HL-60 (cell line): ENCODE data around the gene SLC15A5.

Experiments
- GABPA ChIP-seq: IDR thresholded peaks from 2 replicates; pipeline ENCODE4 v1.6.1; 2012; ENCODE audit warnings: low read depth
- TF ChIP-seq, protein P1 (sequence below): IDR thresholded peaks from one replicate; pipeline ENCODE4 v1.5.1; 2011; ENCODE audit warnings: low read length, control low read depth, inconsistent platforms; ENCODE audit not compliant: insufficient read depth
- TF ChIP-seq, protein P2 (sequence below): IDR thresholded peaks from 2 replicates; pipeline ENCODE4 v1.6.1; 2012; ENCODE audit warnings: low read depth; ENCODE audit not compliant: insufficient replicate concordance

DNA sequence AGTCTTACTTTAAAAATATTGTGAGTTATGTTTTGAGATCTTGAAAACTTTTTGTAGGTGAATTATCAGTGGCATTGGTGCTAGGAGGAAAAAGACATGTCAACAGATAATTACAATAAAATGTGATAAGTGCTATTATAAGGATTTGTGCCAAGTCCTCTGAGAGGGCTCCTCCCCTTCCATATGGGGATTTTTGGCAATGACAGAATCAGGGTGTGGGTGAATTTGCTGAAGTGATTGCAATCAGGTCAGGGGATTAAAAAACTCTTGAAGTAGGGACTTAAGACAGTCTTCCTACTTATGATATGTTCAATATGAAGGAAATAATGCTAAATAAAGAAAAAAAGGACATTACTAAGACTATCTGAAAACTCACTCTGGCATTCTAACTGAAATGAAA, 122.5 kb downstream of the SLC15A5 start:
- TF ChIP-seq, protein P1, sequence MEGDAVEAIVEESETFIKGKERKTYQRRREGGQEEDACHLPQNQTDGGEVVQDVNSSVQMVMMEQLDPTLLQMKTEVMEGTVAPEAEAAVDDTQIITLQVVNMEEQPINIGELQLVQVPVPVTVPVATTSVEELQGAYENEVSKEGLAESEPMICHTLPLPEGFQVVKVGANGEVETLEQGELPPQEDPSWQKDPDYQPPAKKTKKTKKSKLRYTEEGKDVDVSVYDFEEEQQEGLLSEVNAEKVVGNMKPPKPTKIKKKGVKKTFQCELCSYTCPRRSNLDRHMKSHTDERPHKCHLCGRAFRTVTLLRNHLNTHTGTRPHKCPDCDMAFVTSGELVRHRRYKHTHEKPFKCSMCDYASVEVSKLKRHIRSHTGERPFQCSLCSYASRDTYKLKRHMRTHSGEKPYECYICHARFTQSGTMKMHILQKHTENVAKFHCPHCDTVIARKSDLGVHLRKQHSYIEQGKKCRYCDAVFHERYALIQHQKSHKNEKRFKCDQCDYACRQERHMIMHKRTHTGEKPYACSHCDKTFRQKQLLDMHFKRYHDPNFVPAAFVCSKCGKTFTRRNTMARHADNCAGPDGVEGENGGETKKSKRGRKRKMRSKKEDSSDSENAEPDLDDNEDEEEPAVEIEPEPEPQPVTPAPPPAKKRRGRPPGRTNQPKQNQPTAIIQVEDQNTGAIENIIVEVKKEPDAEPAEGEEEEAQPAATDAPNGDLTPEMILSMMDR, result no peak
- TF ChIP-seq, protein P2, sequence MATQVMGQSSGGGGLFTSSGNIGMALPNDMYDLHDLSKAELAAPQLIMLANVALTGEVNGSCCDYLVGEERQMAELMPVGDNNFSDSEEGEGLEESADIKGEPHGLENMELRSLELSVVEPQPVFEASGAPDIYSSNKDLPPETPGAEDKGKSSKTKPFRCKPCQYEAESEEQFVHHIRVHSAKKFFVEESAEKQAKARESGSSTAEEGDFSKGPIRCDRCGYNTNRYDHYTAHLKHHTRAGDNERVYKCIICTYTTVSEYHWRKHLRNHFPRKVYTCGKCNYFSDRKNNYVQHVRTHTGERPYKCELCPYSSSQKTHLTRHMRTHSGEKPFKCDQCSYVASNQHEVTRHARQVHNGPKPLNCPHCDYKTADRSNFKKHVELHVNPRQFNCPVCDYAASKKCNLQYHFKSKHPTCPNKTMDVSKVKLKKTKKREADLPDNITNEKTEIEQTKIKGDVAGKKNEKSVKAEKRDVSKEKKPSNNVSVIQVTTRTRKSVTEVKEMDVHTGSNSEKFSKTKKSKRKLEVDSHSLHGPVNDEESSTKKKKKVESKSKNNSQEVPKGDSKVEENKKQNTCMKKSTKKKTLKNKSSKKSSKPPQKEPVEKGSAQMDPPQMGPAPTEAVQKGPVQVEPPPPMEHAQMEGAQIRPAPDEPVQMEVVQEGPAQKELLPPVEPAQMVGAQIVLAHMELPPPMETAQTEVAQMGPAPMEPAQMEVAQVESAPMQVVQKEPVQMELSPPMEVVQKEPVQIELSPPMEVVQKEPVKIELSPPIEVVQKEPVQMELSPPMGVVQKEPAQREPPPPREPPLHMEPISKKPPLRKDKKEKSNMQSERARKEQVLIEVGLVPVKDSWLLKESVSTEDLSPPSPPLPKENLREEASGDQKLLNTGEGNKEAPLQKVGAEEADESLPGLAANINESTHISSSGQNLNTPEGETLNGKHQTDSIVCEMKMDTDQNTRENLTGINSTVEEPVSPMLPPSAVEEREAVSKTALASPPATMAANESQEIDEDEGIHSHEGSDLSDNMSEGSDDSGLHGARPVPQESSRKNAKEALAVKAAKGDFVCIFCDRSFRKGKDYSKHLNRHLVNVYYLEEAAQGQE, result no peak
- TF ChIP-seq GABPA, result no peak
